ENCODE measurements around the gene SENP3. TPM values are rescaled to one million over a fixed set of nuclear protein-coding genes. Genes with fewer than 3 reads are reported as not detected.
A peak's percentile ranks its signal among the peaks of the same experiment; 100 is the strongest.

SENP3 gene
- total and polyA plus RNA-seq, 9 donors: 31.2 to 104 (median 42.7) TPM

GRCh38 chr17:7612294-7612640 lies 50.5 kb downstream of the SENP3 start:
- Histone ChIP-seq H3K4me3 (no peak overlapping the region), H3K36me3 (no peaks in the 10 kb centered on the region), H3K4me1 (ENCODE audit: insufficient read depth) (peaks cover 15% of the 10 kb centered on the region), H3K27me3 (no peaks in the 10 kb centered on the region), H3K9me3 (no peaks in the 10 kb centered on the region), H3K27ac (no peak overlapping the region)
- DNase-seq: no peak
- WGBS, 3 donors: 93 to 96% (median 93%) methylated on average over 1 of the region's 1 CpG
- TF ChIP-seq CTCF (IDR thresholded peaks at IDR 0.05) (no peak), POLR2A (IDR thresholded peaks at IDR 0.05) (no peak), EP300 (IDR thresholded peaks at IDR 0.05) (no peak)
- intact Hi-C loops (cut with DNase I): no loop called here

- no peak for TF ChIP-seq CTCF (IDR thresholded peaks at IDR 0.05)
- no peak for TF ChIP-seq POLR2A (IDR thresholded peaks at IDR 0.05)
- Histone ChIP-seq H3K27ac (peak overlapping the region; percentile 86 to 95), H3K27me3 (no peaks in the 10 kb centered on the region), H3K36me3 (no peaks in the 10 kb centered on the region), H3K4me3 (peak overlapping the region; percentile 64), H3K9me3 (no peaks in the 10 kb centered on the region), H3K4me1 (ENCODE audit: insufficient read depth) (peaks cover 15% of the 10 kb centered on the region)
- intact Hi-C loops (cut with DNase I): no loop called here
- 7 to 9% (median 8%) methylated on average over 20 of the region's 20 CpGs for WGBS, 3 donors
- DNase-seq: no peak
Measured at GRCh38 chr17:7613769-7614424, 52.2 kb downstream of the SENP3 start.

- Histone ChIP-seq H3K4me3 (peak within 1 kb of the TSS; percentile 64), H3K9me3 (no peaks in the 10 kb centered on the region), H3K36me3 (no peaks in the 10 kb centered on the region), H3K4me1 (ENCODE audit: insufficient read depth) (peaks cover 15% of the 10 kb centered on the region), H3K27me3 (no peaks in the 10 kb centered on the region), H3K27ac (peak within 1 kb of the TSS; percentile 86 to 95)
- intact Hi-C loops (cut with DNase I): no loop called here
- 1% methylated on average over 38 to 93 of the region's 93 CpGs for WGBS, 3 donors
- TF ChIP-seq POLR2A (IDR thresholded peaks at IDR 0.05): peak; percentile 84
- peak; percentile 74 to 83 (median 81) for TF ChIP-seq CTCF (IDR thresholded peaks at IDR 0.05)
- TF ChIP-seq EP300 (IDR thresholded peaks at IDR 0.05): no peak
- DNase-seq: peak; percentile 99 to 100 (median 100)
Measured at GRCh38 chr17:7614425-7615264, 52.9 kb downstream of the SENP3 start, which contains the start of gene FXR2. Gene FXR2 (minus strand): TSS chr17:7614897. CDS start chr17:7614532, 365 bp downstream.

- 5 to 8% (median 7%) methylated on average over 28 of the region's 28 CpGs for WGBS, 3 donors
- no peak for DNase-seq
- TF ChIP-seq CTCF (IDR thresholded peaks at IDR 0.05) (no peak), EP300 (IDR thresholded peaks at IDR 0.05) (no peak), POLR2A (IDR thresholded peaks at IDR 0.05) (no peak)
- Histone ChIP-seq H3K4me1 (ENCODE audit: insufficient read depth) (peaks cover 15% of the 10 kb centered on the region), H3K4me3 (peak overlapping the region; percentile 41), H3K9me3 (no peaks in the 10 kb centered on the region), H3K27ac (peak overlapping the region; percentile 26 to 85), H3K36me3 (no peaks in the 10 kb centered on the region), H3K27me3 (no peaks in the 10 kb centered on the region)
- intact Hi-C loops (cut with DNase I): no loop called here
Measured at GRCh38 chr17:7615265-7615747, 53.6 kb downstream of the SENP3 start.
